HG03108 (cell line): ENCODE measurements around the gene CACNB4.
"Not testable (repeated sequence)": the region's sequence is repeated elsewhere in the genome, so short reads cannot be mapped to it uniquely, and the experiment has no call there.

Source experiments
- ATAC-seq: cut with Tn5 transposase; IDR thresholded peaks from one replicate; pipeline ENCODE4 v1.9.1; 2021; ENCODE audit warnings: moderate library complexity; ENCODE audit not compliant: unreplicated experiment

The CACNB4 gene

GRCh38 chr2:151796774-151797173 lies 302.1 kb downstream of the CACNB4 start:
- no peak for ATAC-seq

- no peak for ATAC-seq
Observed at GRCh38 chr2:151795646-151796240, 303.1 kb downstream of the CACNB4 start.

- not testable (repeated sequence) for ATAC-seq
Observed at GRCh38 chr2:151794422-151794821, 304.4 kb downstream of the CACNB4 start.

- ATAC-seq = no peak
Observed at GRCh38 chr2:151793123-151793522, 305.7 kb downstream of the CACNB4 start.

- ATAC-seq = no peak
Observed at GRCh38 chr2:151792589-151792988, 306.3 kb downstream of the CACNB4 start.

- ATAC-seq = no peak
Observed at GRCh38 chr2:151791545-151791944, 307.3 kb downstream of the CACNB4 start.

GRCh38 chr2:151790689-151791088 lies 308.2 kb downstream of the CACNB4 start:
- no peak for ATAC-seq

GRCh38 chr2:151789055-151789834 lies 309.6 kb downstream of the CACNB4 start:
- ATAC-seq = no peak

- no peak for ATAC-seq
Observed at GRCh38 chr2:151786483-151786882, 312.4 kb downstream of the CACNB4 start.

- ATAC-seq = no peak
Observed at GRCh38 chr2:151786077-151786476, 312.8 kb downstream of the CACNB4 start.

- ATAC-seq = no peak
Observed at GRCh38 chr2:151783133-151783520, 315.7 kb downstream of the CACNB4 start.
